ENCODE results near the gene TPH1. TPM values are rescaled to one million over a fixed set of nuclear protein-coding genes. Genes with fewer than 3 reads are reported as not detected.
A peak's percentile ranks its signal among the peaks of the same experiment; 100 is the strongest.

Gene TPH1
- total RNA-seq, result under 1 TPM; 0.05 to 0.43 TPM

DNA sequence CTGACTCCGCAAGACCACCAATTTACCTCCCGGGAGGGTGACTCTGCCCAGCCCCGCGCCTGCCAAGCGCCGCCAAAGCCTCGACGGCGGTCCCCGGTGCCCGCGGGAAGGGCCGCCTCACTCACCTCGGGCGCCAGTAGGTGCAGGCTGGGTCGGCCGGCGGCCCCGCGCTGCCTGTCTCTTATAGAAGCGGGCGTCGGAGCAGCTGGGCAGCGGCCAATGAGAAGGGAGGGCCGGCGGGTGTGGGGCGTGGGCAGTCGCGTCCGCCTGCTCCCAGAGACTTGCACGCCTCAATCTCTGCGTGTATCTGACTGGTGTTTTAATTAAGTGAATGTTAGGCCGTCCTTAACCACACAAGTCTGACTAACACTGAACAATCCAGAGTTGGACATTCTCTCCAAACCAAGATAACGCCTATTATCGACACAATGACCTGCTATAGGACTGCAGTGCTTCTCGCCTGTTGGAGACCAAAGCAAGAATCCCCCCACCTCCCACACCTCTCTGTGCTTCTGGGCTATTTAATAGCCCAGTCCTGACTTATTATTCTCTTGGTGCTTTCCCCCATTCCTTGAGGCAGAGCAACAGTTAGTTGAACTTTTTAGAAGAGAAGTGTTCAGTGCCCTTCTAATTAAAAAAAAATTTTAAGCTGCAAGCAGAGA lies at the start of gene TPH1:
Gene TPH1, minus strand, starts transcription at position 154 of the 662 bp plus-strand sequence. CDS start 5,507 bp downstream, outside the sequence.
- DNase-seq (ENCODE audit: low spot score in 2 of 2), result no peak
- peaks cover 0 to 13% of the 10 kb centered on the region in 2 donors for H3K36me3 Mint-ChIP-seq
- no peak within 1 kb of the TSS for H3K27ac Mint-ChIP-seq
- no peaks in the 10 kb centered on the region for H3K9me3 Mint-ChIP-seq
- ATAC-seq, result no peak

DNA sequence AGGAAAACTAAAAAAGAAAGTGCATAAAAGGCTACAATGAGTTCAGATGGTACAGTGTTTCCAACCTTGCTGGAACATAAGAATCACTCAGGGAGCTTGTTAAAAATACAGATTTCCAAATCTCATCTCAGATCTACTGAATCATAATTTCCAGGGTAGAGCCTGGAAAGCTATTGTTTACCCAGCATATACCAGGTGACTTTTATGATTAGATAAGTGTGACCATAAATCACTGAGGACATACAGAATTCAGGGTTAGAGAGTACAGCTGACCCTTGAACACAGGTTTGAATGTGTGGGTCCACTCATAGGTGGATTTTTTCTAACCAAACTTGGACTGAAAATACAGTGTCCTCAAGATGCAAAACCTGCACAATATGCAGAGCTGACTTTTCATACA lies 47.9 kb upstream of the TPH1 start:
- Mint-ChIP-seq H3K36me3 (peaks cover 5 to 16% of the 10 kb centered on the region in 2 donors), H3K27ac (no peak overlapping the region), H3K9me3 (no peaks in the 10 kb centered on the region)
- ATAC-seq, result peak in 1 of 2 donors; percentile 28
- no peak for DNase-seq (ENCODE audit: low spot score in 2 of 2)

DNA sequence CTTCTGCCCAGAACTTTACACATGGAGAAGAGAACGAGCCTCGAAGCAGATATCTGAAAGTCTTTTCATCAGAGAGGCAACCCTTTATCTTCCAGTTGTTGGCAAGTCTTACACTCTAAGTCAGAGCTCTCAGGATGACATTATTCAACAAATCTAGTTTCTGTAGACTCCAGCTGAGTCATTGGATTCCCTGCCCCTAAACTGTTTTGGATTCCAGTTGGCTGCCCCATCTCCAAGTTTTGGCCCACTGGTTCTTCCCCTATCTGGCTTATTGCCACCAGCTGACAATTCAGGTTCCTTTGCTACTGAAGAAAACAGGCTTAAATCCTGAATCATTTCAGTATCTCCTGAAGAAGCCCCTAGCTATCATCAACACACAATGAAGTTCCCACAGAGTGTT lies 45.7 kb upstream of the TPH1 start:
- Mint-ChIP-seq H3K9me3 (no peaks in the 10 kb centered on the region), H3K27ac (peak overlapping the region; percentile 37 to 47), H3K36me3 (peaks cover 5 to 22% of the 10 kb centered on the region in 2 donors)
- DNase-seq (ENCODE audit: low spot score in 2 of 2) (no peak), ATAC-seq (no peak)

DNA sequence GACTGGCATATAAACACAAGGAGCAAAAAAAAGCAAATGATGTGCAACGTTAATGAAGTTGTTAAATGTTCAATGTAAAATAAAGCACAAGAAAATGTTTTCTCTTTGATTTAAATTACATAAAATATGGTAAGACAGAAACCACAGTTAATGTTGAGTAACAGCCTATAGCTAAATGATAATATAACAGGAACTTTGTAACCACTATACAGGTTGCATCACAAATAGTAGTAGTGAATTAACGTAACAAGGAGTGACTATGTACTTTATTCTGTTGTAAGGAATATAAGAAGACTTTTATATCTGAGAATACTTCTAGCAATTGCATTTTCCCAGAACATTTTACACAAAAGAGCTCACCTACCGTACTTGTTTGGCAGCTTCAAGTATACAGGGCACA lies 42.9 kb upstream of the TPH1 start:
- ATAC-seq, result no peak
- Mint-ChIP-seq H3K9me3 (no peaks in the 10 kb centered on the region), H3K36me3 (peaks cover 0 to 18% of the 10 kb centered on the region in 2 donors), H3K27ac (no peak overlapping the region)
- no peak for DNase-seq (ENCODE audit: low spot score in 2 of 2)

DNA sequence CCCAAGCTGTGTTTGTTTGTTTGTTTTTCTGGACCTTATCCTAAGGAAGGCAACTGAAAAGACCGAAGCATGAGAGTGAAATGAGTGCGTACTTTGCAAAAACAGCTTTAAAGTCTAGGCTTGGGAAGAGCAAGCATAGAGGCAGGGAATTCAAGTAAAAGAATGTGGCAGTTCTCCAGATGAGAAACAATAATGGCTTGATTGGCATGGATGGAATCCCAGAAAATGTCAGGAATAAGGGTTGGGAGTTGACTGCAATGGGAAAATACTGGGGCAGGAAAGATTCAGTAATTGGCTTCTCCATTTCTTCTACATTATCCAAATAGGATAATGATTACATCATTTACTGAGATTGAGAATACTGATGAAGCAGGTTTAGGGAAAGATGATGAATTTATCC lies 42.3 kb upstream of the TPH1 start:
- Mint-ChIP-seq H3K27ac (no peak overlapping the region), H3K9me3 (no peaks in the 10 kb centered on the region), H3K36me3 (peaks cover 0 to 17% of the 10 kb centered on the region in 2 donors)
- ATAC-seq (no peak), DNase-seq (ENCODE audit: low spot score in 2 of 2) (no peak)

DNA sequence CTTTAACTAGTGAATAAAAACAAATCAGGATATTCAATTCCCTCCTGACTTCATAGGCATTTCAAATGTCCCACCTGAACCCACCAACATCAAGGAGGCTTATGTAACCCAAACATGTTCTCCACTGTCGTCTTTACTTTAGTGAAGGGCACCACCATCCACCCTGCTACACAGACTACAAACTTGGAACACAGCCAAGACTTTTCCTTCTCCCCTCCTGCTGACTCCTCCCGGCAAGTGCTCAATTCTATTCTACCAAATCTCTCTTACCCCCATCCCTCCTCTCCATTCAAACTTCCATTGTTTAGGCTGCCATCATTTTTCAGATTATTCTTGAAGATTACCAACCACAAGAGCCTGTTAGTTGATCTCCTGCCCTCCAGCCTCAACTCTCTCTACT lies 35.5 kb upstream of the TPH1 start:
- Mint-ChIP-seq H3K36me3 (peaks cover 11 to 17% of the 10 kb centered on the region in 2 donors), H3K27ac (peak overlapping the region in 1 of 2 donors; percentile 15), H3K9me3 (no peaks in the 10 kb centered on the region)
- no peak for ATAC-seq
- no peak for DNase-seq (ENCODE audit: low spot score in 2 of 2)

DNA sequence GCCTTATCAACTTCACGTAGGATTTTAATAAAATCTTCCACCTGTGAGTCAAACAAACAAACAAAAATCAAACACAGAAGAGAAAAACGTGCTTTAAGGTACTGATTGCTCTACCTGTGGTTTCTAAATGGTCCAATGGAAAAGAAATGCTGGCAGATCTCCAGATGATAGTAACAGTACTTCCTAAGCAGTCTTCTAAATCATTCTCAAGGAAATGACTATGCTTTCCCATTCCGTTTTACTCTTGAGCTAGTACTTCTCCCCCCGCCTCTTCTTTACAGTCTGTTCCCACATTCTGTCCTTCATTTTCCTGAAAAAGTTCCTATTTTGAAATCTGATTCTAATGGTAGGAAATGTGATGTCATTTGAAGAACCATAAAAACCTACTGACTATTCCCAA lies 34.4 kb upstream of the TPH1 start:
- Mint-ChIP-seq H3K9me3 (no peaks in the 10 kb centered on the region), H3K27ac (no peak overlapping the region), H3K36me3 (peaks cover 11 to 17% of the 10 kb centered on the region in 2 donors)
- ATAC-seq (no peak), DNase-seq (ENCODE audit: low spot score in 2 of 2) (no peak)

DNA sequence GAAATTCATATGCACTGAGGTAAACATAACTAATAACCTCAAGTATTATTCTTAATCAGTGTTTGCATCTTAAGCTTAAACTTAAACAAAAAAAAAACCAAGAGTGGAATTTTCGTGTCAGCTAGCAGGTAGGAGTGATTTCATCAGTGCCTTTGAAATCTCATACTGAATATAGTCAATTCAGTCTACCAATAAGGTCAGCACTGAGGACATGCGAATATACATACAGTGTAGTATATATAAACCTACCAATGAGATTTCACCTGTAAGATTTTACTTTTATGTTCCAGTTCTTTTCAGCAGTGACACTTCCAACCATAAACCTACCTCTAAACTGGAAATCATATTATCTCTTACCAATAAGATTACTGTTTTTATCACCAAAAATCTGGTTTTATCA lies 32.8 kb upstream of the TPH1 start:
- peak in 1 of 2 donors; percentile 81 for ATAC-seq
- peak overlapping the region in 1 of 2 donors; percentile 26 for H3K27ac Mint-ChIP-seq
- DNase-seq (ENCODE audit: low spot score in 2 of 2), result no peak
- H3K9me3 Mint-ChIP-seq, result no peaks in the 10 kb centered on the region
- H3K36me3 Mint-ChIP-seq, result peaks cover 11 to 17% of the 10 kb centered on the region in 2 donors

DNA sequence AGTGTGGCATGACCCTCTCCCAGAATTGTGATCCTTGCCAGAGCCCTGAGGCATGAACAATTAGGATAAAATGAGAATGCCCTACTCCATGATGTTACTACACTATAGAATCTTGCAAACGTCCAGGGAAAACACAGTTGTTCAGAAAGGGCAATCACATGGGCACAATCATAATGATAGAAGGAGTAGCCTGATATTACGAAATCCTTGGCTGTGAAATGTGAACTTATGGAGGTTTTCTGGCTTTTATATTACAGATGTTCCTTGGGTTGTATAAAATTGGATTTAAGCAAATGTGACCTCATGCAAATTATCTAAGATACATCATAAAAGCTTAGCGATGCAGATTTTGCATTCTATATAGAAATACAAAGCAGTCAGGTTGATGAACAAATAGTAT lies 29.4 kb upstream of the TPH1 start:
- ATAC-seq (no peak), DNase-seq (ENCODE audit: low spot score in 2 of 2) (no peak)
- Mint-ChIP-seq H3K27ac (no peak overlapping the region), H3K9me3 (no peaks in the 10 kb centered on the region), H3K36me3 (peaks cover 7% of the 10 kb centered on the region in 2 donors)

DNA sequence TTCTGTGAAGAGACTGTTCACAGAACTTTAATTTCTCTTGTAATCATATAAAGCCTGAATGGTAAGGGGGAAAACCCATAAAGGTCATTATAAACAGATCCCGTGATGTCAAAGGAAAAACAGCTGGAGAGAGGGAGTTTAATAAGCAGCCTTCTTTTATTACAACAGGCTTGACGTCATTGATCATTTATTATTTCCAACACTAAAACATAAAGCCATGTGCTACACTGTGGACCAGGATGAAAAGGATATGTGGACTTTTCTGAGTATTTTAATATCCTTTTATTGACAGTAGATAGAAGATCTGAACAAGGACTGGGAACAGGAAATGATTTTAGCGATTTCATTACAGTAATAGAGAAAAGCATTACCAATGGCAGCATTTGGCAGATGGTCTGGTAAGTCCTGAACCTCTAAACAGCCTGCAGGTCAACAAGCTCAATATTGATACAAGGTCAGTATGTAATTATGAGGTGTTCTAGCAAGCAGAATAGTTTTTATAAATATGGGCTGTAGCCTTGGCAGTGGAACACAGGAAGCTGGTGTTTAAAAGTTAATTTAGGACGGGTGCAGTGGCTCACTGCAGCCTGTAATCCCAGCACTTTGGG lies 25.1 kb upstream of the TPH1 start:
- Mint-ChIP-seq H3K9me3 (no peaks in the 10 kb centered on the region), H3K27ac (no peak overlapping the region), H3K36me3 (no peaks in the 10 kb centered on the region)
- ATAC-seq (no peak), DNase-seq (ENCODE audit: low spot score in 2 of 2) (no peak)

DNA sequence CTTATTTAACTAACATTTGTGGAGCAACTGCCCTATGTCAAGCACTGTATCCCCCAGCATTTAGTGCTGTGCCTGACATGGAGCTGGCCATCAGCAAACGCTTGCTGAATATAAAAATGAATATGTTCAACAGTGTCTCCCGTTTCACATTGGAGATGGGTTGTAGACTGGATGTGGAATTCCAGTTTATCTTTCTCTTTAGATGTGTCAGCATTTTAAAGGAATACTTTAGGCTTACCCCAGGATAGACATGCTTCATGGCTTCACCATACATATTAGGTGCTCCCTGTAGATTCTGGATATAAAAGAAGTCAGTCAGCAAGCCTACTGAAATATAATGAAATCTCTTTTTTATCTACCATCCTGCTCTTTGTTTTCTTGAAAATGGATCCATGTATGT lies 21.3 kb upstream of the TPH1 start:
- DNase-seq (ENCODE audit: low spot score in 2 of 2) (no peak), ATAC-seq (no peak)
- Mint-ChIP-seq H3K36me3 (no peaks in the 10 kb centered on the region), H3K9me3 (no peaks in the 10 kb centered on the region), H3K27ac (no peak overlapping the region)

DNA sequence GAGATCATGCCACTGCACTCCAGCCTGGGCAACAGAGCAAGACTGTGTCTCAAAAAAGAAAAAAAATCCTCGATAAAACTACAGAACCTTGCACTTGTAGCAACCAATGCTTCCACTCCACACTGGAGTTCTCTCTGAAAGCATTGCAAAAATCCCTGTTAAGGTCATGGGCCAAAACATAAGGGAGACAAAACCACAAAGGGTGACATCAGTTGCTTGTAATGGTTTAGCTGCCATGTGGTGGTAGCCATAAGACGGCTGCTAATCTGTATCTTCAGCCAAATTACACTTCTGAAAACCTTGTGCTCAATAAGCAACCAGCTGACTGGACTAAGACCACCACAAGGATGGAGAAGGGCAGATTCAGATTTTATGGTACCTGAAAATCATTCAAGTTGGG lies 20.6 kb upstream of the TPH1 start:
- H3K27ac Mint-ChIP-seq, result no peak overlapping the region
- ATAC-seq (no peak), DNase-seq (ENCODE audit: low spot score in 2 of 2) (no peak)
- no peaks in the 10 kb centered on the region for H3K9me3 Mint-ChIP-seq
- H3K36me3 Mint-ChIP-seq, result no peaks in the 10 kb centered on the region

DNA sequence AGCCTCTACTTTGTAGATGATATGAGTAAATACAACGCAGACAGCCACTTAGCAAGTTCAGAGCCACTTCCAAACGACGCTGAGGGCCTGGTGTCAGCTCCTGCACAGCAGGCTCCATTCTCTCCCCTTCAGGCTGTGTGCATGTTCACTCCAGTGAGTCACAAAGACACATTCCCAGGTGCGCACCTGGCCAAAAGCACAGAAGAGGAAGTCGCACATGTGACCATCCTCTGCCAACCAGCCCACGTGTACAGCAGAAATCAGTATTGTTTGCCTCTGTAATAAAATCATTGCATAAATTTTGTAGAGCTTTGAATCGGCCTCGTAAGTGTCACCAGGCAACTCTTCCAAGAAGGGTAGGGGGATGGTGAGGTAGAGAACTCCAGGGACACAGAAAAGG lies 19.5 kb upstream of the TPH1 start:
- Mint-ChIP-seq H3K9me3 (no peaks in the 10 kb centered on the region), H3K27ac (no peak overlapping the region), H3K36me3 (no peaks in the 10 kb centered on the region)
- no peak for ATAC-seq
- no peak for DNase-seq (ENCODE audit: low spot score in 2 of 2)

DNA sequence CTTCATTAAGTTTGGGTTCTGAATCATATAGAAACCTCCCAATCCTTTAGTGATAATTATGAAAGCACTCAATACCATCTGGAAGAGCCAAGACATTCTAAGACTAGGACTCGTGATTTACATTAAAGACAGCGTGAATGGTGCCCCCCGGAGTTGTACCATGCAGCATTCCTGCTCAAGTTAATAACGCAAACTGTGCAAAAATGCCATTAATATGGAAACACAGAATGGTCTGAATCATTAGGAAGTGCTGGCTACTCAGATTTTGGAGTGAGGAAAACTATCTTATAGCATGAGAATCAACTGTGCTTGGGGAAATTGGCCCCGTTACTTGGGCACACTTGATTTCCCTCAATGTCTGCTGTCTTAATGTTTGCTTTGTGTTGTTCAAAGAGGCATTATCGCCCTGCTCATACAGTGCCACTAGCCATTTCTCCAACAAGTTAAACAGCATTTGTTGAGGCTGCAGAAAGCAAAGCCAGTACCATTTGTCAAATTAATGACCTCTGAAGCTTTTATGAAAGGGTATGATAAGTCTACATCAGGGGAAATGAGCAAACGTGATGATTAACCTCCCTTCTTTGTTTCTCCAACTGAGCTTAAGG lies 18.5 kb upstream of the TPH1 start:
- no peak overlapping the region for H3K27ac Mint-ChIP-seq
- DNase-seq (ENCODE audit: low spot score in 2 of 2), result no peak
- ATAC-seq, result no peak
- H3K36me3 Mint-ChIP-seq, result no peaks in the 10 kb centered on the region
- no peaks in the 10 kb centered on the region for H3K9me3 Mint-ChIP-seq

DNA sequence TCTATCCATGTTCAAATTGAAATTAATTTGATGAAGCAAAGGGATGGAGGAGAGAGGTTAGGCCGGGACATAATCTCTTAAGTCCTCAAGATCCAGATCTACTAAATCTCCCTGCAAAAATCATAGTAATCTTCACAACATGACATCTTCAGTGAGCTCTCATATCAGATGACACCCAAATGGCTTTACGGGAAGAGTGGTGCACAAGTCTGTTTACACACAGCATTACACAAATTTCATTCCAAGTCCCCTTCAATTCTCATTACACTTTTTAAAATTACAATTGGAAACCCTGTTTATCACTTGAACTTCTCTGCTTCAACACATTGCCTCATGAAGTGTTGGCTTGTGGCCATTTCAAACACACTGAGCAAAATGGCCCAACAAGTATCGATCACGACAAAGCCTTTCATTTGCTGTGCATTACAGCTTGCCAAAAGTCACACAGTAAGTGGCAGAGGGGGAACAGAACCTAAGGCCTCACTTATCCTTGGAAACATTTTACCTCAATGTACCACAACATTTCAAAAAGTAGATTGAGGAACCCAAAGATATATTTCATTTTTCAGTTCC lies 17.9 kb upstream of the TPH1 start:
- Mint-ChIP-seq H3K36me3 (no peaks in the 10 kb centered on the region), H3K27ac (no peak overlapping the region), H3K9me3 (no peaks in the 10 kb centered on the region)
- no peak for DNase-seq (ENCODE audit: low spot score in 2 of 2)
- no peak for ATAC-seq

DNA sequence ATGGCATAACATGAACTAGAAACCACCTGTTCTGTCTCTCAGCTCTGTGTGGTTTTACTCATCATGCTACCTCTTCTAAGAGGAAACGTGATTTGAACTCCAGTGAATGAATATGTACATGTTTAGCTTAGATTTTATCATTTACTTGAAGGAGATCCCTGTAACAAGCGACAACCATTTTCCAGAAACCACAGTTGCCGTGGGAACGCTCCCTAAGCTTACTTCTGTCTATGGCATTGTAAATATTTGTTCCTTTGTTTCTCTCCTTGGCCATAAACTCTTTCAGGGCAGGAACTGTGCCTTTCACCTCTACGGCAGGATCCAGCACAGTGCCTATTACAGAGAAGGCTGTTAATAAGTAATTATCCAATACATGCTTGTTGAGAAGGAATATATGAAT lies 17.1 kb upstream of the TPH1 start:
- DNase-seq (ENCODE audit: low spot score in 2 of 2) (no peak), ATAC-seq (no peak)
- Mint-ChIP-seq H3K36me3 (no peaks in the 10 kb centered on the region), H3K27ac (no peak overlapping the region), H3K9me3 (no peaks in the 10 kb centered on the region)

DNA sequence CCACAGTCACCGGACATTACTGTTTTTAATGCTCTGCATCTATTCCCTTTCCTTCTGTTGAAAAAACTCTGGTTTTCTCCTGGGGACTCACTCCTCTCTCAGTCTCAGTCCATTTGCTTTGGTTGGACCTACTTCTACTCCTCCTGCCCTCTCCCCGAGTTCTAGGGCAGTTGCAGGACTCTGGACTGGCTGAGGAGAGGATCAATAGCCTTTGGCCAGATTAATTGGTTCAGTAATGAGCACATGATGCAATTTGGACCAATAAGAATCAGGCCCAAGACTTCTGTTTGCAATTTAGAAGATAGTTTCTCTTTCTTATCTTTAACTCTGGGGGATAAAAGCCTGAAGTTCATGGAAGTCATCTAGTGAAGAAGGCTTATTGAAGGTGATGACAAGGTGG lies 15.3 kb upstream of the TPH1 start:
- Mint-ChIP-seq H3K36me3 (no peaks in the 10 kb centered on the region), H3K27ac (no peak overlapping the region), H3K9me3 (no peaks in the 10 kb centered on the region)
- DNase-seq (ENCODE audit: low spot score in 2 of 2) (no peak), ATAC-seq (no peak)
